Mammary epithelial cell (primary cell): ENCODE data around the gene VRTN.

Experiments used
- EZH2 ChIP-seq: IDR thresholded peaks from 2 replicates; pipeline ENCODE4 v1.6.1; 2012; ENCODE audit warnings: low read length, inconsistent platforms, borderline replicate concordance
- TF ChIP-seq, protein P1 (sequence below), 2 donors: IDR thresholded peaks in 1 of 2; conservative IDR thresholded peaks in 1 of 2; 2 replicates each; pipeline ENCODE4 v1.5.1; 2011 to 2012; ENCODE audit warnings: inconsistent platforms in 2 of 2, low read length in 2 of 2, mild to moderate bottlenecking in 2 of 2, control low read depth in 1 of 2, low read depth in 1 of 2; ENCODE audit not compliant: insufficient read depth in 1 of 2; ENCODE audit errors: extremely low read depth in 1 of 2

GRCh38 chr14:74394549-74394948 lies 46.3 kb downstream of the VRTN start:
- TF ChIP-seq, protein P1, sequence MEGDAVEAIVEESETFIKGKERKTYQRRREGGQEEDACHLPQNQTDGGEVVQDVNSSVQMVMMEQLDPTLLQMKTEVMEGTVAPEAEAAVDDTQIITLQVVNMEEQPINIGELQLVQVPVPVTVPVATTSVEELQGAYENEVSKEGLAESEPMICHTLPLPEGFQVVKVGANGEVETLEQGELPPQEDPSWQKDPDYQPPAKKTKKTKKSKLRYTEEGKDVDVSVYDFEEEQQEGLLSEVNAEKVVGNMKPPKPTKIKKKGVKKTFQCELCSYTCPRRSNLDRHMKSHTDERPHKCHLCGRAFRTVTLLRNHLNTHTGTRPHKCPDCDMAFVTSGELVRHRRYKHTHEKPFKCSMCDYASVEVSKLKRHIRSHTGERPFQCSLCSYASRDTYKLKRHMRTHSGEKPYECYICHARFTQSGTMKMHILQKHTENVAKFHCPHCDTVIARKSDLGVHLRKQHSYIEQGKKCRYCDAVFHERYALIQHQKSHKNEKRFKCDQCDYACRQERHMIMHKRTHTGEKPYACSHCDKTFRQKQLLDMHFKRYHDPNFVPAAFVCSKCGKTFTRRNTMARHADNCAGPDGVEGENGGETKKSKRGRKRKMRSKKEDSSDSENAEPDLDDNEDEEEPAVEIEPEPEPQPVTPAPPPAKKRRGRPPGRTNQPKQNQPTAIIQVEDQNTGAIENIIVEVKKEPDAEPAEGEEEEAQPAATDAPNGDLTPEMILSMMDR (conservative IDR thresholded peaks at IDR 0.05 in 1 of 2, IDR thresholded peaks at IDR 0.05 in 1 of 2; ENCODE audit: extremely low read depth in 1 of 2, insufficient read depth in 1 of 2, low read depth in 1 of 2, low read length in 2 of 2) = no peak
- TF ChIP-seq EZH2 = no peak
